RWPE2 (cell line): ENCODE data around the gene COLEC12.
"Not testable (repeated sequence)": the region's sequence is repeated elsewhere in the genome, so short reads cannot be mapped to it uniquely, and the experiment has no call there.

Experiments used
- ATAC-seq: fragments of 200-7000 bp; cut with Tn5 transposase; 3 replicates; pipeline ENCODE4 v1.9.1; 2021; ENCODE audit warnings: low read depth
- DNase-seq: peaks from one replicate; pipeline ENCODE4 v3.0.0-alpha.2; 2020; ENCODE audit warnings: low spot score
- H3K27ac ChIP-seq: fragments of 450-650 bp; 2 replicates; pipeline ENCODE4 v1.5.1; 2017; ENCODE audit warnings: mild to moderate bottlenecking; ENCODE audit not compliant: poor library complexity, severe bottlenecking
- H3K27me3 ChIP-seq: fragments of 250-450 bp; sonication (Bioruptor Pico); 2 replicates; pipeline ENCODE4 v1.5.1; 2021; ENCODE audit warnings: mild to moderate bottlenecking, moderate library complexity; ENCODE audit not compliant: insufficient read depth, poor library complexity, severe bottlenecking
- H3K36me3 ChIP-seq: fragments of 250-450 bp; sonication (Bioruptor Pico); 2 replicates; pipeline ENCODE4 v1.5.1; 2020; ENCODE audit warnings: low read depth, mild to moderate bottlenecking, moderate library complexity
- H3K4me1 ChIP-seq: fragments of 250-450 bp; sonication (Bioruptor Pico); 2 replicates; pipeline ENCODE4 v1.5.1; 2021; ENCODE audit warnings: mild to moderate bottlenecking, moderate library complexity; ENCODE audit not compliant: insufficient read depth, poor library complexity, severe bottlenecking
- H3K4me3 ChIP-seq: fragments of 250-450 bp; sonication (Bioruptor Pico); 2 replicates; pipeline ENCODE4 v1.5.1; 2021; ENCODE audit warnings: mild to moderate bottlenecking, moderate library complexity; ENCODE audit not compliant: severe bottlenecking
- H3K9me3 ChIP-seq: fragments of 250-450 bp; sonication (Bioruptor Pico); 2 replicates; pipeline ENCODE4 v1.5.1; 2021; ENCODE audit warnings: mild to moderate bottlenecking, moderate library complexity; ENCODE audit not compliant: severe bottlenecking
- CTCF ChIP-seq: fragments of 450-650 bp; IDR thresholded peaks from one replicate; pipeline ENCODE4 v1.5.1; 2017; ENCODE audit warnings: mild to moderate bottlenecking, moderate library complexity; ENCODE audit not compliant: poor library complexity, severe bottlenecking

COLEC12 gene

GRCh38 chr18:406677-407076, 93.8 kb downstream of the COLEC12 start:
- no peak for TF ChIP-seq CTCF
- Histone ChIP-seq H3K27me3 (no peaks in the 10 kb centered on the region), H3K36me3 (no peaks in the 10 kb centered on the region), H3K4me3 (no peak overlapping the region), H3K27ac (no peak overlapping the region), H3K9me3 (no peaks in the 10 kb centered on the region), H3K4me1 (no peaks in the 10 kb centered on the region)
- ATAC-seq = no peak
- no peak for DNase-seq

- not testable (repeated sequence) for H3K36me3 ChIP-seq, H3K27ac ChIP-seq, H3K9me3 ChIP-seq, DNase-seq, ATAC-seq, H3K4me1 ChIP-seq, H3K27me3 ChIP-seq, H3K4me3 ChIP-seq
Measured at GRCh38 chr18:405006-405405, 95.5 kb downstream of the COLEC12 start.

GRCh38 chr18:404061-404636, 96.4 kb downstream of the COLEC12 start:
- DNase-seq (no peak), ATAC-seq (no peak)
- H3K4me3 ChIP-seq = no peak overlapping the region
- no peaks in the 10 kb centered on the region for H3K36me3 ChIP-seq
- no peak overlapping the region for H3K27ac ChIP-seq
- no peaks in the 10 kb centered on the region for H3K4me1 ChIP-seq
- H3K9me3 ChIP-seq = no peaks in the 10 kb centered on the region
- no peaks in the 10 kb centered on the region for H3K27me3 ChIP-seq
- TF ChIP-seq CTCF = no peak

- Histone ChIP-seq H3K9me3 (no peaks in the 10 kb centered on the region), H3K4me3 (no peak overlapping the region), H3K27me3 (no peaks in the 10 kb centered on the region), H3K27ac (no peak overlapping the region), H3K36me3 (no peaks in the 10 kb centered on the region), H3K4me1 (no peaks in the 10 kb centered on the region)
- no peak for ATAC-seq
- DNase-seq = no peak
- TF ChIP-seq CTCF = no peak
Measured at GRCh38 chr18:402129-402528, 98.4 kb downstream of the COLEC12 start.

- Histone ChIP-seq H3K27me3 (no peaks in the 10 kb centered on the region), H3K9me3 (no peaks in the 10 kb centered on the region), H3K27ac (no peak overlapping the region), H3K4me3 (no peak overlapping the region), H3K36me3 (no peaks in the 10 kb centered on the region), H3K4me1 (no peaks in the 10 kb centered on the region)
- no peak for TF ChIP-seq CTCF
- ATAC-seq (no peak), DNase-seq (no peak)
Measured at GRCh38 chr18:400456-400855, 100.0 kb downstream of the COLEC12 start.
